Measurements from ENCODE around the gene BPIFB4.

The BPIFB4 gene

GRCh38 chr20:33046412-33046811 lies 33.0 kb upstream of the BPIFB4 start:
- no peak for TF ChIP-seq CTCF (IDR thresholded peaks at IDR 0.05; ENCODE audit: low read depth, low read length)
- DNase-seq (ENCODE audit: extremely low read depth, low read depth), result no peak

GRCh38 chr20:33051333-33051732 lies 28.1 kb upstream of the BPIFB4 start:
- no peak for DNase-seq (ENCODE audit: extremely low read depth, low read depth)
- no peak for TF ChIP-seq CTCF (IDR thresholded peaks at IDR 0.05; ENCODE audit: low read depth, low read length)

GRCh38 chr20:33053291-33054106 lies 25.9 kb upstream of the BPIFB4 start, which contains the start of gene BPIFB3:
Gene BPIFB3, plus strand, starts transcription at chr20:33053903. Its CDS starts 1,533 bp downstream, at chr20:33055436.
- no peak for DNase-seq (ENCODE audit: extremely low read depth, low read depth)
- no peak for TF ChIP-seq CTCF (IDR thresholded peaks at IDR 0.05; ENCODE audit: low read depth, low read length)

GRCh38 chr20:33054381-33054780 lies 25.1 kb upstream of the BPIFB4 start:
- no peak for DNase-seq (ENCODE audit: extremely low read depth, low read depth)
- no peak for TF ChIP-seq CTCF (IDR thresholded peaks at IDR 0.05; ENCODE audit: low read depth, low read length)

- DNase-seq (ENCODE audit: extremely low read depth, low read depth), result no peak
- no peak for TF ChIP-seq CTCF (IDR thresholded peaks at IDR 0.05; ENCODE audit: low read depth, low read length)
Measured at GRCh38 chr20:33054791-33055190, 24.7 kb upstream of the BPIFB4 start.

GRCh38 chr20:33059136-33059535 lies 20.3 kb upstream of the BPIFB4 start:
- DNase-seq (ENCODE audit: extremely low read depth, low read depth), result no peak
- TF ChIP-seq CTCF (IDR thresholded peaks at IDR 0.05; ENCODE audit: low read depth, low read length), result no peak

GRCh38 chr20:33059741-33060390 lies 19.6 kb upstream of the BPIFB4 start:
- DNase-seq (ENCODE audit: extremely low read depth, low read depth), result no peak
- TF ChIP-seq CTCF (IDR thresholded peaks at IDR 0.05; ENCODE audit: low read depth, low read length), result no peak
